ENCODE measurements around the gene RALGPS2. TPM values are rescaled to one million over a fixed set of nuclear protein-coding genes. Genes with fewer than 3 reads are reported as not detected.

RALGPS2 gene
- total RNA-seq, 2 experiments from 2014 or later, result 91.6 to 102 TPM

GRCh38 chr1:178864326-178864725, 139.3 kb downstream of the RALGPS2 start:
- Histone ChIP-seq H3K9me3 (ENCODE audit: low read length) (no peaks in the 10 kb centered on the region), H4K20me1 (ENCODE audit: insufficient read depth, low read length) (no peaks in the 10 kb centered on the region), H3K4me2 (ENCODE audit: low read length) (no peak overlapping the region), H3K36me3 (ENCODE audit: insufficient read depth, low read length) (peaks cover 58% of the 10 kb centered on the region), H3K4me3 (ENCODE audit: low read depth, low read length, poor library complexity, severe bottlenecking) (no peak overlapping the region), H3K9me2 (ENCODE audit: insufficient read depth, low read length) (no peaks in the 10 kb centered on the region), H3K79me2 (ENCODE audit: insufficient read depth, low read depth, low read length) (no peaks in the 10 kb centered on the region), H2AFZ (ENCODE audit: low read length) (no peak overlapping the region), H3K27ac (ENCODE audit: low read depth, low read length, poor library complexity, severe bottlenecking) (no peak overlapping the region), H3K4me1 (ENCODE audit: insufficient read depth, low read length, poor library complexity, severe bottlenecking) (no peaks in the 10 kb centered on the region)
- ChIA-PET POLR2A (interaction anchor here (0.9 to 1.1 kb wide), 4 partner anchors 9 to 36 kb away, joined by 3 to 4 read pairs (median 3); no protein-coding TSS in a partner anchor), CTCF (ENCODE audit: unreplicated experiment) (no interaction called here)
- TF ChIP-seq EZH2phosphoT487 (IDR thresholded peaks at IDR 0.05; ENCODE audit: borderline replicate concordance, low read depth, low read length), result no peak
- intact Hi-C loops (cut with micrococcal nuclease; ENCODE audit: unreplicated experiment), result no loop called here
- no peak for DNase-seq (ENCODE audit: low spot score)
- no TSS peak for BruUV-seq (replicated peaks)

GRCh38 chr1:178867670-178868069, 142.6 kb downstream of the RALGPS2 start:
- POLR2A ChIA-PET, result interaction anchor here (0.5 to 6.8 kb wide), 4 partner anchors 13 to 1414 kb away, joined by 3 to 53 read pairs (median 6); no protein-coding TSS in a partner anchor
- BruUV-seq (replicated peaks), result no TSS peak

GRCh38 chr1:178868706-178869105, 143.7 kb downstream of the RALGPS2 start:
- POLR2A ChIA-PET, result interaction anchor here (6.8 kb wide), 1 partner anchor 12 kb away, joined by 53 read pairs; no protein-coding TSS in a partner anchor
- H4K20me1 ChIP-seq (ENCODE audit: insufficient read depth, low read length), result no peaks in the 10 kb centered on the region
- BruUV-seq (replicated peaks), result no TSS peak
- H3K9me2 ChIP-seq (ENCODE audit: insufficient read depth, low read length), result no peaks in the 10 kb centered on the region
- no peak overlapping the region for H3K4me3 ChIP-seq (ENCODE audit: low read depth, low read length, poor library complexity, severe bottlenecking)
- H3K79me2 ChIP-seq (ENCODE audit: insufficient read depth, low read depth, low read length), result no peaks in the 10 kb centered on the region
- no peak overlapping the region for H2AFZ ChIP-seq (ENCODE audit: low read length)
- H3K9me3 ChIP-seq (ENCODE audit: low read length), result no peaks in the 10 kb centered on the region
- peaks cover 42% of the 10 kb centered on the region for H3K36me3 ChIP-seq (ENCODE audit: insufficient read depth, low read length)
- DNase-seq (ENCODE audit: low spot score), result no peak
- intact Hi-C loops (cut with micrococcal nuclease; ENCODE audit: unreplicated experiment), result no loop called here
- H3K4me2 ChIP-seq (ENCODE audit: low read length), result no peak overlapping the region
- H3K27ac ChIP-seq (ENCODE audit: low read depth, low read length, poor library complexity, severe bottlenecking), result no peak overlapping the region
- no peak for TF ChIP-seq CTCF (conservative IDR thresholded peaks at IDR 0.05; ENCODE audit: low read length)
- TF ChIP-seq EZH2phosphoT487 (IDR thresholded peaks at IDR 0.05; ENCODE audit: borderline replicate concordance, low read depth, low read length), result no peak
- no peaks in the 10 kb centered on the region for H3K4me1 ChIP-seq (ENCODE audit: insufficient read depth, low read length, poor library complexity, severe bottlenecking)
- CTCF ChIA-PET (ENCODE audit: unreplicated experiment), result no interaction called here

More at GRCh38 chr1:178867670-178868069, 142.6 kb downstream of the RALGPS2 start:
- intact Hi-C loops (cut with micrococcal nuclease; ENCODE audit: unreplicated experiment), result no loop called here
- Histone ChIP-seq H3K36me3 (ENCODE audit: insufficient read depth, low read length) (peaks cover 46% of the 10 kb centered on the region), H3K4me1 (ENCODE audit: insufficient read depth, low read length, poor library complexity, severe bottlenecking) (no peaks in the 10 kb centered on the region), H3K4me3 (ENCODE audit: low read depth, low read length, poor library complexity, severe bottlenecking) (no peak overlapping the region), H4K20me1 (ENCODE audit: insufficient read depth, low read length) (no peaks in the 10 kb centered on the region), H3K4me2 (ENCODE audit: low read length) (no peak overlapping the region), H3K79me2 (ENCODE audit: insufficient read depth, low read depth, low read length) (no peaks in the 10 kb centered on the region), H3K9me2 (ENCODE audit: insufficient read depth, low read length) (no peaks in the 10 kb centered on the region), H3K9me3 (ENCODE audit: low read length) (no peaks in the 10 kb centered on the region), H3K27ac (ENCODE audit: low read depth, low read length, poor library complexity, severe bottlenecking) (no peak overlapping the region), H2AFZ (ENCODE audit: low read length) (no peak overlapping the region)
- CTCF ChIA-PET (ENCODE audit: unreplicated experiment), result no interaction called here
- no peak for TF ChIP-seq CTCF (conservative IDR thresholded peaks at IDR 0.05; ENCODE audit: low read length)
- TF ChIP-seq EZH2phosphoT487 (IDR thresholded peaks at IDR 0.05; ENCODE audit: borderline replicate concordance, low read depth, low read length), result no peak
- DNase-seq (ENCODE audit: low spot score), result no peak
